Fibroblast of peridontal ligament (primary cell): ENCODE data around the gene NCAPH2.

ENCODE experiments used
- DNase-seq: peaks from one replicate; pipeline ENCODE4 v3.0.0-alpha.2; 2010; ENCODE audit errors: extremely low read depth

Gene NCAPH2

DNA sequence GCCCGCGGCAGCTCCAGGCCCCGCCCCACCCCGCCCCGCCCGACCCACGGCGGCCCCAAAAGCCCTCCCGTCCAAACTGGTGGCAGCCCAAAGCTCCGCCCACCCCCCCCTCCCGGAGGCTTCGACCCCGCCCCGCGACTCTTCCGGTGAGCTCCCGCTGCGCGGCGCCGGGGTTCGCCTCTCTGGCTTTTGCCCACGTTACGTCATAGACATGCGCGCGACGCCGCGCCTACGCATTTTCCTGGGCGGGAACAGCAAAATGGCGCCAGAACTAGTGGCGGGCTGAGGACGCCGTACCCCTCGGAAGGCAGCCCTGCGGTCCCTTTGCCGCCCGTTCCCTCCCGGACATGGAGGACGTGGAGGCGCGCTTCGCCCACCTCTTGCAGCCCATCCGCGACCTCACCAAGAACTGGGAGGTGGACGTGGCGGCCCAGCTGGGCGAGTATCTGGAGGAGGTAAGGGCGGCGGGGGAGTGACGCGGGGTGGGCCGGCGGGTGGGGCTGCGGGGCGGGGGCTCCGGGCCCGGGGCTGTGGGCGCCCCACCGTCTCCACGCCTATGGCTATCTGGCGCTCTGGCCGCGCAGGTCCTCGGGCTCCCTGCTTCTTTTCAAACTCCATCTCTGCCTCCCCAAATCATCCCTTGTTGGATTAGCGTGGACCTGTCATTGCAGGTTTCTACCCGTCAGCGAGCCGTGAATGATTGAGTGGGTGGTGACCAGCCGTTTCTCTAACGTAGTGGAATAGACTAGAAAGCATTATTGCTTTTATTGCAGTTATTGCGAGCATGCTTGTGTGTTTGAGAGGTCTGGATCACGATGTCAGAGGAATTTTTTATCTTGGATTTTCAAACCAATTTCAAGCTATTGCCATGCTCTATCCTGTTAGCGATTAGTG is at the start of gene NCAPH2:
TSS of gene NCAPH2 (plus strand) at position 234 of the 894 bp plus-strand sequence. CDS start at position 348, 114 bp downstream.
- peak; percentile 95 for DNase-seq

DNA sequence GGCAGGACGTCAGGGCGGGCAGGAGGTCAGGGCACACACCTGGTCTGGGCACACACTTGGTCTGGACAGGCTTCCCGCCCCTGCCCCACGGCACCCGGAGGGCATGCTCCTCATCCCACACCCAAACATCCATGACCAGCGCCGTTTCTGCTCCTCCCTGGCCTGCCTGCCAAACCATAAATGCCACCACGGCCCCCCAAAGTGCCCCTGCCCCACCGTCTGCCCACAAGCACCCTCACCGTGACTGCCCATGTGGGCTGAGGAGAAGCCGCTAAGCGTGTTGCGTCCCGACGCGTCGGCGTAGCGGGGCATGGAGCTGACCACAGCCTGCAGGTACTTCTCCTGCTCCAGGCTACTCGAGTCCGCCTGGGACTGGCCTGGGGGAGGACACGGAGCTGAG is 49.0 kb upstream of the NCAPH2 start:
- DNase-seq, result no peak

DNA sequence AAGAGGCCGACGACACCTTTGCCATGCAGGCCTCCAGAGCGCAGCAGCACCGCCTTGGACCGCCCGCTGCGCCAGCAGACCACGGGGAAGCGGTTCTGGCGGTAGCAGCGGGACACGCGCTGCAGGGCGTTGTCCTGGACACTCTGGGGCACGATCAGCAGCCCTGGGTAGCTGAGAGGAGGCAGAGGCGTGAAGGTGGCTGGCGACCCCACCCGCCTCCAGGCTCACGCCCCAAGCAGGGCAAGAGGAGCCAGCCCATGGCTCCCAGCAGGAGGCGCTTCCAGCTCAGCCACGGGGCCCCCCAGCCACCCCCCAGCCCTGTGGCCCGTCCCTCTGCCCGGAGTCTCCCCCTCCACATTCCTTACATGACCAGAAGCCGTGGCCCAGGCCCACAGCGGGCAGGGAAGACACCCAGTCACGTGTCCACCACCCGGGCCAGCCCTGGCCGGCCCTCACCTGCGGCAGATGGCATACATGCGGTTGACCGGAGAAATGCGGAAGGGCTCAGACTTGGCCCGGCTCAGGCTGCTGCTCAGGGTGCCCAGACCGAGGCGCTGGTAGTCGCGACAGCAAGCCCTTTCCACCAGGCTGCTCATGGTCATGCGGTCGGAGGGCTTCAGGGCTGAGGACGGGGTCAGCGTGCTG is 48.4 kb upstream of the NCAPH2 start:
- no peak for DNase-seq

GRCh38 chr22:50460938-50461337 is 47.1 kb upstream of the NCAPH2 start:
- no peak for DNase-seq

- no peak for DNase-seq
These were observed 46.5 kb upstream of the NCAPH2 start for GRCh38 chr22:50461536-50461935.

GRCh38 chr22:50461979-50462540 is 46.0 kb upstream of the NCAPH2 start:
- no peak for DNase-seq

DNA sequence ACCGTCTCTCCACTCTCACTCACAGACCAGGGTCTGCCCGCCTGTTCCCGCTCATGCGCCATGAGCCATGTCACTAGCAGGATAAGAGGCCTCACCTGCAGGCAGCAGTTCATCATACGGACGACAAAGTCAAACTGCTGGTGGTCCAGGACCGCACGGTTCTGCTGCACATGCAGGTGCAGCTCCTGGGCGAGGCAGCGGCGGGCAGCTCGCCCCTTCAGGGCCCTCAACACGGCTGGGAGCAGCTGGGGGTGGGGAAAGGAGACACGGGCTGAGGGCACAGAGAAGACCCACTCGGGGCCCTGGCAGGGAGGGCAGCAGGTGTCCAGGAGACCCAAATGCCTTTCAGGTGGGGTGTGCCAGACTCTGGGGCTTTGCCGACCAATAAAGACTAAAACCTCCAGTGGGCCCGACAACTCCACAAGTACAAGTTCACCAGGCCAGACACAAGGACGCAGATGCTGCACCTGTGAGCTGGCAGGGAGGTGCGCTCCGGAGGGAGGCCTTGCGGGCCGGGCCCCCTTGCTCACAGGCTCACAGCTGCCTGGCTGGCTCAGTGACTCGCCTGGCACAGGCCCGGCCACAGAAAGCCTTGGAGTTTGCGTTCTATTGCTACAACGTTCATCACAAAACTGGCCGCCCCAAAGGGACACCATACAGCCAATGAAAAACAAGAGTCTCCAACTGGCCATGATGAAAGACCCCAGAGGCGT is 44.7 kb upstream of the NCAPH2 start:
- DNase-seq, result no peak

DNA sequence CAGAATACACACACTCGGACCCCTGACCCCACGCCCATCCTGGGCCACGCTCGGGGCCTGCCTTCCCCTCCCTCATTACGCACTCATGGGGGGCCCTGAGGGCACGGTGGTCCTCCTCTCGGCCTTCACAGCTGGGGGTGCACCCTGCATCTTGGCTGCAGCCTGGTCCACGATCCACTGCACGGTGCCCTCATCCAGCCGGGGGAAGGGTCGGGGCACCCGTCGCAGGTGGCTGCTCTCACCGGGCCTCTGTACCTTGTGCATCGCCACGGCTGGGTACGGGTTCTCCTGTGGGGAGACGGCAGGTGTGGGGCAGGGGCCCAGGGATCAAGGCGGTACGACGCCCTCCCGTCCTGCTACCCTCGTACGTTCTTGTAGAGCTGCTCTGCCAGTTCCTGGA is 43.6 kb upstream of the NCAPH2 start:
- DNase-seq, result no peak

- DNase-seq, result no peak
These were observed 42.7 kb upstream of the NCAPH2 start for GRCh38 chr22:50465066-50465930.

DNA sequence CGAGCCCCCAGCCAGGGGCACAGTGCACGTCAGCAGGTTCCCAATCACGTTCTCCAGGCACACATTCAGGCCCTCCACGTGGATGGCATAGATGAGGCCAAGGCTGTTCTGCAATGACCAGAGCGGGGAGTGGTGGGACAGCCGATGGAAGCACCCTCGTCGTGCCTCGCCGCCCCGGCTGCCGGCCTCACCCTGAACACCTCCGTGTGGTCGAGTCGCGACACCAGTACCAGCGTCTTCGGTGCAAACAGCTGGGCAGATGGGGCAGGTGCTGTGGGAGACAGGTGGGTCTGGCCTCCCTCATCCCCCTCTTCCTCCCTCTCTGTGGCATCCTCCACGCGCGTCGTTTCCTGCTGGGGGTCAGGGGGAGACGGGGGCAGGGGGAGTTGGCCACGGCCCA is 40.7 kb upstream of the NCAPH2 start:
- no peak for DNase-seq

DNA sequence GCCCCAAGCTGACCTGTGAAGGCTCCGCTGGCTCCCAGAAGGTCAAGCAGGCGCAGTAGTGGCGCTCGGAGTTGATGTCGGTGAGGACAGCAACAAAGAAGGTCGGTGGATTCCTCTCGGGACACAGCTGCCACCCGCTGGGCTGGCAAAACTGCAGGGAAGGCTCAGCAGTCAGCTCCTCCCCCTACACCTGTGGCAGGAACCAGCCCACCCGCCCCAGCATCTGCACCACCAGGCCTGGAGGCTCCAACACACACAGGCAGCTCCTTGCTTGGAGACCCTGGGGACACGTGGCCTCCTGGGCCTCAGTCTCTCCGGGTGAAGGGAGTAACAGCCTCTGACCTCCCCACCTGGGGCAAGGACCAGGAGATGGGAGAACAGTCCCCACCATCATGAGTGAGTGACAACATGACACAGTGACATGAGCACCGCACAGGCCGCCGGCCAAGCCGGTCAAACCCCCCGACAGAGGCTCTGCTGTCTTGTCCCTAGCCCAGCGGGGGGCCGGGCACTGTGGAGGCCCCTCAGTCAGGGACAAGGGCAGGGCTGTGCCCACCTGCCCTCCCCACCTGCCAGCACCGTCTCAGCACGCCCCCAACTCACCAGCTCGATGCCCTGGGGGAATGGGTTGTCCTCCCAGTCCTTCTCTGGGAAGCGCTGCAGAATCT is 40.1 kb upstream of the NCAPH2 start:
- no peak for DNase-seq

GRCh38 chr22:50468626-50469025 is 39.4 kb upstream of the NCAPH2 start:
- no peak for DNase-seq

- DNase-seq, result no peak
These were observed 38.4 kb upstream of the NCAPH2 start for GRCh38 chr22:50469377-50470305.

- no peak for DNase-seq
These were observed 37.5 kb upstream of the NCAPH2 start for GRCh38 chr22:50470491-50470890.

DNA sequence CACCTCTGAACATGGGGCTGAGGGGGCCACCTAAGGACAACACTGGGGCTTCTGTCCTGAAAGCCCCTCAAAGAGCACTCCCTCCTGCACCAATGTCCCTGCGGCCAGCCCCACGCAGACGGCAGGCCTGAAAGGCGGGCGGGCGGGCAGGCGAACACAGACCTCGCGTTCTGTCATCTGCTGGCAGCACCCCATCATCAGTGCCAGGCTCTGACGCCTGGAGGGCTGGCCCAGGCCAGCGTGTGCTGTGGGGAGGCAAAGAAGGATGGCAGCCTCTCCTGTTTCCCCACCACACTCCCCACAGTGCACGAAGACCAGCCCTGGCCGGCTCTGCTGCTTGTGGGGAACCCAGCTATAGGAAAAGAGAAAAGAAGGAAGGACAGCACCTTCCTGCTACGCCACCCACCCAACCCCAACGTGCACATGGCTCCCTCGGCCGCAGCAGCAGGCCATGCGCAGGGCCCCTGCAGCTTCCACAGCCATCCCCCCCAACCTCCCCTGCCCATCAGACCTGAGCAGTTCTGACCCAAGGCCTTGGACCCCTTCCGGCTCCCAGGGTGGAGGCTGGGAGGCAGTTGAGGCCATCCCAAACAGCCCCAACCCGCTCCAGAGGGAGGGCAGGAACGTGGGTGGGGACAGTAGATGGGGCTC is 36.7 kb upstream of the NCAPH2 start:
- DNase-seq, result no peak

- no peak for DNase-seq
These were observed 36.1 kb upstream of the NCAPH2 start for GRCh38 chr22:50471962-50472361.

GRCh38 chr22:50473088-50473487 is 34.9 kb upstream of the NCAPH2 start:
- DNase-seq, result no peak

DNA sequence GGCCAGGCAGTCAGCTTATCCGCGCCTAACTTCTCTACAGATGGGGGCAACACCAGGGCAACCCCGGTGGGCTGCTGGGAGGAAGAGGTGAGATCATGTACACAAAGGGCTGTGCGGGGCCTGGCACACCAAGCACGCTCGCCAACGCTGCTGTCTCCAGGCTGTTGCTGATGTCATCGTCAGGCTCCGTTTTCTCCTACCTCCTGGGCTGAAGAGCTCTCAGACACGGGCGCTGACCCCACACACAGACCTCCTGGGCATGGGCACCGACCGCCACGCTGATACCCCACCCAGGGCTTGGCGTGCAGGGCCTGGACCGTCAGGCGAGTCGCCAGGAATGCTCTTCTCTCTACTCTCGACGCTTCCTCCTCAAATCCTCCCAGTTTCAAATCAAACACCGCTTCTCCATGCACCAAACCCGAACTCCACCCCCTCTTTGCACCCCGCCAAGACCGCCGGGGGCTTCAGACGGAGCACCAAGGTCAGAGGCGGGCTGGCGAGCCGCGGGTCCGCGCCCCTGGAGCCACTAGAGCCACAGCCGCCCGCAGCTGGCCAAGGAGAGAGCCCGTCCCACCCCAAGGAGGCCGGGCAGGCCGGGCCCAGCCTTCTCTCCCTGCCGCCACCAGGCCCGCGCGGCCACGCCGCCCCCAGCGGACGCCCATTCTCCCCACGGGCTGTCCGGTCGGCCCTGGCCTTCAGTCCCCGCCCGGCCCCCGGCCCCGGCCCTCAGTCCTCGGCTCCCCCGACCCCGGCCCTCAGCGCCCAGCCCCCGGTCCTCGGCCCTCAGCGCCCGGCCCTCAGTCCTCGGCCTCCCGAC is 34.0 kb upstream of the NCAPH2 start:
- DNase-seq, result peak; percentile 50
